Smooth muscle cell (in vitro differentiated cells): ENCODE data around the gene CBX8. TPM values are rescaled to one million over a fixed set of nuclear protein-coding genes. Genes with fewer than 3 reads are reported as not detected.

Experiments
- DNase-seq: peaks from one replicate; lab custom pipeline; 2025; ENCODE audit not compliant: unreplicated experiment; lab: John Stamatoyannopoulos, UW
- H2AFZ ChIP-seq: fragments of 200-600 bp; sonication (generic); 2 replicates; pipeline ENCODE4 v1.6.0; 2016; ENCODE audit warnings: antibody characterized with exemption, low read depth, mild to moderate bottlenecking
- H3F3A ChIP-seq: fragments of 200-600 bp; sonication (generic); 2 replicates; pipeline ENCODE4 v1.6.0; 2017; ENCODE audit warnings: antibody characterized with exemption, low read depth
- H3K27ac ChIP-seq: fragments of 200-600 bp; sonication (generic); 2 replicates; pipeline ENCODE4 v1.5.1; 2016; ENCODE audit warnings: low read depth, mild to moderate bottlenecking
- H3K27me3 ChIP-seq: fragments of 200-600 bp; sonication (generic); 2 replicates; pipeline ENCODE4 v1.6.1; 2016; ENCODE audit warnings: low read depth, mild to moderate bottlenecking
- H3K36me3 ChIP-seq: fragments of 200-600 bp; sonication (generic); 2 replicates; pipeline ENCODE4 v1.5.1; 2016; ENCODE audit warnings: low read depth
- H3K4me1 ChIP-seq: fragments of 200-600 bp; sonication (generic); 2 replicates; pipeline ENCODE4 v1.5.1; 2016; ENCODE audit warnings: low read depth
- H3K4me2 ChIP-seq: fragments of 200-600 bp; sonication (generic); 2 replicates; pipeline ENCODE4 v1.6.0; 2016; ENCODE audit warnings: mild to moderate bottlenecking
- H3K4me3 ChIP-seq: fragments of 200-600 bp; sonication (generic); 2 replicates; pipeline ENCODE4 v1.5.1; 2016; ENCODE audit warnings: mild to moderate bottlenecking
- H3K79me2 ChIP-seq: fragments of 200-600 bp; sonication (generic); 2 replicates; pipeline ENCODE4 v1.6.0; 2016; ENCODE audit warnings: low read depth, mild to moderate bottlenecking
- H3K9ac ChIP-seq: fragments of 200-600 bp; sonication (generic); 2 replicates; pipeline ENCODE4 v1.6.0; 2016; ENCODE audit warnings: low read depth
- H3K9me3 ChIP-seq: fragments of 200-600 bp; sonication (generic); replicated peaks from 2 replicates; pipeline ENCODE4 v1.5.1; 2016; ENCODE audit warnings: low read depth
- H4K20me1 ChIP-seq: fragments of 200-600 bp; sonication (generic); 2 replicates; pipeline ENCODE4 v1.6.0; 2016; ENCODE audit warnings: low read depth
- CTCF ChIP-seq: fragments of 200-600 bp; sonication (generic); IDR thresholded peaks from 2 replicates; pipeline ENCODE4 v1.5.1; 2017; ENCODE audit warnings: borderline replicate concordance, mild to moderate bottlenecking, antibody characterized with exemption; ENCODE audit not compliant: insufficient read depth, poor library complexity, severe bottlenecking
- WGBS: methylation state at CpG from one replicate; pipeline ENCODE4 v1.1.7; 2016; ENCODE audit warnings: low lambda C conversion rate; 5-methylcytosine and 5-hydroxymethylcytosine counted together
- polyA plus RNA-seq: library from polyadenylated mRNA; unstranded; fragments of >200 nt; fragmentation: Nextera tagmentation; extraction: Ambion mirVana; gene quantifications from 2 replicates; pipeline ENCODE4 v1.2.1, GENCODE V29; 2016
- total RNA-seq: library from RNA; depleted of rRNA; stranded (reverse); fragments of >200 nt; gene quantifications from 2 replicates; pipeline ENCODE4 v1.2.3, GENCODE V29; 2014

Gene CBX8
- total and polyA plus RNA-seq, 2 experiments from 2014 or later = 2.6 to 4.3 TPM

GRCh38 chr17:79837888-79838521, 41.1 kb upstream of the CBX8 start:
- H3K4me1 ChIP-seq = peaks cover 48% of the 10 kb centered on the region
- peak overlapping the region; percentile 97 for H3K4me2 ChIP-seq
- no peaks in the 10 kb centered on the region for H3K36me3 ChIP-seq
- peaks cover 26% of the 10 kb centered on the region for H3K79me2 ChIP-seq
- no peaks in the 10 kb centered on the region for H3K9me3 ChIP-seq
- no peak for DNase-seq
- H4K20me1 ChIP-seq = peaks cover 56% of the 10 kb centered on the region
- no peak overlapping the region for H2AFZ ChIP-seq
- peak overlapping the region; percentile 66 for H3K4me3 ChIP-seq
- WGBS = 2% methylated on average over 30 of the region's 30 CpGs
- H3K27ac ChIP-seq = peak overlapping the region; percentile 56
- no peak for TF ChIP-seq CTCF
- H3F3A ChIP-seq = peaks cover 16% of the 10 kb centered on the region
- peaks cover 36% of the 10 kb centered on the region for H3K27me3 ChIP-seq
- H3K9ac ChIP-seq = peak overlapping the region; percentile 24

GRCh38 chr17:79836972-79837887, 40.4 kb upstream of the CBX8 start:
- H3K27me3 ChIP-seq = peaks cover 29% of the 10 kb centered on the region
- H3K79me2 ChIP-seq = peaks cover 26% of the 10 kb centered on the region
- peak; percentile 39 for DNase-seq
- H3K9ac ChIP-seq = no peak overlapping the region
- no peaks in the 10 kb centered on the region for H3K36me3 ChIP-seq
- WGBS = 10% methylated on average over 40 of the region's 41 CpGs
- H3K4me2 ChIP-seq = peak overlapping the region; percentile 97
- peaks cover 64% of the 10 kb centered on the region for H4K20me1 ChIP-seq
- H3K27ac ChIP-seq = peak overlapping the region; percentile 56
- no peak overlapping the region for H2AFZ ChIP-seq
- no peaks in the 10 kb centered on the region for H3K9me3 ChIP-seq
- peaks cover 50% of the 10 kb centered on the region for H3K4me1 ChIP-seq
- peaks cover 12% of the 10 kb centered on the region for H3F3A ChIP-seq
- H3K4me3 ChIP-seq = peak overlapping the region; percentile 66
- no peak for TF ChIP-seq CTCF

- peak overlapping the region; percentile 97 for H3K4me2 ChIP-seq
- peaks cover 22% of the 10 kb centered on the region for H3K27me3 ChIP-seq
- H3F3A ChIP-seq = peaks cover 5% of the 10 kb centered on the region
- WGBS = 10% methylated on average over 18 of the region's 18 CpGs
- no peak overlapping the region for H3K27ac ChIP-seq
- H3K9ac ChIP-seq = no peak overlapping the region
- H3K4me1 ChIP-seq = peaks cover 50% of the 10 kb centered on the region
- no peak for TF ChIP-seq CTCF
- no peak overlapping the region for H2AFZ ChIP-seq
- no peaks in the 10 kb centered on the region for H3K36me3 ChIP-seq
- no peak for DNase-seq
- H3K79me2 ChIP-seq = peaks cover 26% of the 10 kb centered on the region
- peaks cover 64% of the 10 kb centered on the region for H4K20me1 ChIP-seq
- peak overlapping the region; percentile 66 for H3K4me3 ChIP-seq
- no peaks in the 10 kb centered on the region for H3K9me3 ChIP-seq
Observed at GRCh38 chr17:79836510-79836971, 39.7 kb upstream of the CBX8 start.
